ENCODE results near the gene DGKG. TPM values are rescaled to one million over a fixed set of nuclear protein-coding genes. Genes with fewer than 3 reads are reported as not detected.

DGKG gene
- total RNA-seq, 1 experiment from 2014 or later, result 45.2 TPM

DNA sequence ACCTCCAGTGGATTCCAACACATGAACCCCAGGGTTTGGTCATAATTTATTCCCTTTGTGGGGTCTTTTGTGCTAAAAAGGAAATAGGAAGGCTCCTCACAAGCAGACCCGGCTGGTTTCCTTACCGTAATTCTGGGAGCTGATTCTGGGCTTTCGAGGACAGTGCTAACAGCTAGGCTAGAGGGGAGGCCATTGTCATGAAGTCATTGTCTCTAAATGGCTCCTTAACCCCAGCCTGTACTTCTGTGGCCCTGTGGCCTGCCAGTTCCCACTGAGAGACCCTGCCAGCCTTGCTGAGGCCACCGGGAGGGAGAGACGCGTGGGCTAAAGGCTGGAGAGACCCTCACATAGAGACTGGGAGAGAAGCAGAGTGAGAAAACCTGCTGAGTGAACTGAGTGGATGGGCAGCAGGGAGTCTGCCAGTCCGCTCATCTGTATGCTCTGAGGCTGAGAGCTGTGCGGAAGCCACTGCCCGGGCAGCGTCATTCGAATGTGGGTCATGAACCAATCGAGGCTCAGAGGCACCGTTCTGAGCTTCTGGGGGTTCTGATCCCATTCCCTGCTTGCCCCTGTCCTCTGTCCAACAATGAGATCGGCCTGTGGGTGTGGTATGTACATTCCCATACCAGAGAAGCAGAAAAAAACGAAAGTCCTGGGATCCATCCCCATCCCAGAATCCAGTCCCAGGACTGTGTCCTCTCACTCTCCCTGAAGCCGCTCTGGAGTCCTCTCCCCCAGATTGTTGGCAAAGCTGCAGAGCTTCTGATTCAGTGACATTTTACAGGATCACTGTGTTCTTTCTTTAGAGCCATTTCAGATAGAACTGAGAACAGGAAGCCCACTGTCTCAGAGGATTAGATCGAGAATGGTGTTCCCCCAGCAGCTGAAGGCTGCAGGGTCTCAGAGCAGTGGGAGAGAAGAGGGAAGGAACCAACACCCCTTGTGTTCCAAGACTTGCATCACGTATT lies 21.3 kb upstream of the DGKG start:
- Histone ChIP-seq H3K27ac (ENCODE audit: low read depth, low read length, poor library complexity, severe bottlenecking) (no peak overlapping the region), H3K9me3 (ENCODE audit: low read depth, low read length, poor library complexity, severe bottlenecking) (no peaks in the 10 kb centered on the region), H3K27me3 (replicated peaks; ENCODE audit: insufficient read depth, low read depth, low read length, poor library complexity) (no peaks in the 10 kb centered on the region), H3K4me1 (ENCODE audit: insufficient read depth, low read length, poor library complexity, severe bottlenecking) (no peaks in the 10 kb centered on the region), H3K36me3 (ENCODE audit: insufficient read depth, low read length, poor library complexity, severe bottlenecking) (no peaks in the 10 kb centered on the region), H3K4me3 (ENCODE audit: low read depth, low read length, poor library complexity, severe bottlenecking) (no peak overlapping the region)
- TF ChIP-seq EZH2 (IDR thresholded peaks at IDR 0.05; ENCODE audit: borderline replicate concordance, low read depth, low read length, poor library complexity, severe bottlenecking), result no peak
- TF ChIP-seq CTCF (conservative IDR thresholded peaks at IDR 0.05; ENCODE audit: low read depth, low read length), result no peak
- BruUV-seq (replicated peaks), result no TSS peak
- POLR2A ChIA-PET (ENCODE audit: low non-redundant PET), result no interaction called here
- CTCF ChIA-PET, result no interaction called here
- no peak for DNase-seq (ENCODE audit: low spot score)
- intact Hi-C loops (cut with micrococcal nuclease; ENCODE audit: unreplicated experiment), result no loop called here

- Histone ChIP-seq H3K4me3 (ENCODE audit: low read depth, low read length, poor library complexity, severe bottlenecking) (no peak overlapping the region), H3K36me3 (ENCODE audit: insufficient read depth, low read length, poor library complexity, severe bottlenecking) (no peaks in the 10 kb centered on the region), H3K27me3 (replicated peaks; ENCODE audit: insufficient read depth, low read depth, low read length, poor library complexity) (no peaks in the 10 kb centered on the region), H3K4me1 (ENCODE audit: insufficient read depth, low read length, poor library complexity, severe bottlenecking) (no peaks in the 10 kb centered on the region), H3K27ac (ENCODE audit: low read depth, low read length, poor library complexity, severe bottlenecking) (no peak overlapping the region), H3K9me3 (ENCODE audit: low read depth, low read length, poor library complexity, severe bottlenecking) (no peaks in the 10 kb centered on the region)
- no TSS peak for BruUV-seq (replicated peaks)
- ChIA-PET CTCF (no interaction called here), POLR2A (ENCODE audit: low non-redundant PET) (no interaction called here)
- intact Hi-C loops (cut with micrococcal nuclease; ENCODE audit: unreplicated experiment), result no loop called here
- TF ChIP-seq CTCF (conservative IDR thresholded peaks at IDR 0.05; ENCODE audit: low read depth, low read length), result no peak
- TF ChIP-seq EZH2 (IDR thresholded peaks at IDR 0.05; ENCODE audit: borderline replicate concordance, low read depth, low read length, poor library complexity, severe bottlenecking), result no peak
- DNase-seq (ENCODE audit: low spot score), result no peak
Observed at GRCh38 chr3:186382217-186382885, 20.3 kb upstream of the DGKG start.

- no peak overlapping the region for H3K27ac ChIP-seq (ENCODE audit: low read depth, low read length, poor library complexity, severe bottlenecking)
- no peaks in the 10 kb centered on the region for H3K9me3 ChIP-seq (ENCODE audit: low read depth, low read length, poor library complexity, severe bottlenecking)
- H3K36me3 ChIP-seq (ENCODE audit: insufficient read depth, low read length, poor library complexity, severe bottlenecking), result no peaks in the 10 kb centered on the region
- ChIA-PET POLR2A (ENCODE audit: low non-redundant PET) (no interaction called here), CTCF (no interaction called here)
- intact Hi-C loops (cut with micrococcal nuclease; ENCODE audit: unreplicated experiment), result no loop called here
- BruUV-seq (replicated peaks), result no TSS peak
- H3K27me3 ChIP-seq (replicated peaks; ENCODE audit: insufficient read depth, low read depth, low read length, poor library complexity), result no peaks in the 10 kb centered on the region
- H3K4me3 ChIP-seq (ENCODE audit: low read depth, low read length, poor library complexity, severe bottlenecking), result no peak overlapping the region
- DNase-seq (ENCODE audit: low spot score), result no peak
- H3K4me1 ChIP-seq (ENCODE audit: insufficient read depth, low read length, poor library complexity, severe bottlenecking), result no peaks in the 10 kb centered on the region
- no peak for TF ChIP-seq EZH2 (IDR thresholded peaks at IDR 0.05; ENCODE audit: borderline replicate concordance, low read depth, low read length, poor library complexity, severe bottlenecking)
- no peak for TF ChIP-seq CTCF (conservative IDR thresholded peaks at IDR 0.05; ENCODE audit: low read depth, low read length)
Observed at GRCh38 chr3:186381424-186382216, 19.6 kb upstream of the DGKG start.

Data from A673 (cell line).